A673 (cell line): Measurements from ENCODE around the gene LAP3. TPM values are rescaled to one million over a fixed set of nuclear protein-coding genes. Genes with fewer than 3 reads are reported as not detected.
"Not testable (repeated sequence)": the region's sequence is repeated elsewhere in the genome, so short reads cannot be mapped to it uniquely, and the experiment has no call there.

Experiments used
- BruUV-seq: library from RNA; stranded (reverse); fragments of 400-500 nt; replicated peaks from 2 replicates; lab custom pipeline; 2021; lab: Mats Ljungman, UMichigan
- CTCF ChIA-PET: fragments of 300-600 bp; sonication (Branson Sonifier 250); formaldehyde crosslinking; loops from one replicate; lab custom pipeline; 2022; ENCODE audit warnings: antibody characterized with exemption; lab: Charles Lee
- POLR2A ChIA-PET: fragments of 300-600 bp; sonication (Branson Sonifier 250); formaldehyde crosslinking; loops from one replicate; lab custom pipeline; 2022; ENCODE audit warnings: antibody characterized with exemption; ENCODE audit not compliant: low non-redundant PET; lab: Charles Lee
- DNase-seq: peaks from one replicate; pipeline ENCODE4 v3.0.0-alpha.2; 2015; ENCODE audit warnings: low spot score
- H3K27ac ChIP-seq: fragments of 200-600 bp; sonication (generic); 2 replicates; pipeline ENCODE4 v1.5.1; 2016; ENCODE audit warnings: mixed run types, low read depth, mild to moderate bottlenecking, mixed read lengths, antibody characterized with exemption, low read length; ENCODE audit not compliant: poor library complexity, severe bottlenecking
- H3K27me3 ChIP-seq: fragments of 200-600 bp; sonication (generic); replicated peaks from 2 replicates; pipeline ENCODE4 v1.6.1; 2017; ENCODE audit warnings: mixed run types, low read depth, mild to moderate bottlenecking, mixed read lengths, antibody characterized with exemption, low read length; ENCODE audit not compliant: insufficient read depth, poor library complexity
- H3K36me3 ChIP-seq: fragments of 200-600 bp; sonication (generic); 2 replicates; pipeline ENCODE4 v1.6.1; 2016; ENCODE audit warnings: mixed run types, mild to moderate bottlenecking, mixed read lengths, antibody characterized with exemption, low read length; ENCODE audit not compliant: insufficient read depth, poor library complexity, severe bottlenecking
- H3K4me1 ChIP-seq: fragments of 200-600 bp; sonication (generic); 2 replicates; pipeline ENCODE4 v1.6.1; 2017; ENCODE audit warnings: mixed run types, mild to moderate bottlenecking, mixed read lengths, antibody characterized with exemption, low read length; ENCODE audit not compliant: insufficient read depth, poor library complexity, severe bottlenecking
- H3K4me3 ChIP-seq: fragments of 200-600 bp; sonication (generic); 2 replicates; pipeline ENCODE4 v1.5.1; 2016; ENCODE audit warnings: low read depth, mixed run types, mild to moderate bottlenecking, mixed read lengths, low read length; ENCODE audit not compliant: poor library complexity, severe bottlenecking
- H3K9me3 ChIP-seq: fragments of 200-600 bp; sonication (generic); 2 replicates; pipeline ENCODE4 v1.6.1; 2016; ENCODE audit warnings: mixed run types, low read depth, mild to moderate bottlenecking, mixed read lengths, antibody characterized with exemption, low read length; ENCODE audit not compliant: poor library complexity, severe bottlenecking
- EZH2 ChIP-seq: fragments of 200-600 bp; sonication (generic); IDR thresholded peaks from 2 replicates; pipeline ENCODE4 v1.6.1; 2017; ENCODE audit warnings: borderline replicate concordance, low read depth, mild to moderate bottlenecking, mixed read lengths, antibody characterized with exemption, low read length; ENCODE audit not compliant: poor library complexity, severe bottlenecking
- intact Hi-C: fragments of 100-400 bp; cut with micrococcal nuclease; formaldehyde crosslinking; loops from one replicate; pipeline ENCODE4 v1.10.0; 2022; ENCODE audit not compliant: unreplicated experiment
- total RNA-seq: library from RNA; stranded (reverse); gene quantifications from 2 replicates; pipeline ENCODE4 v1.2.3, GENCODE V29; 2021
- TF ChIP-seq, protein P1 (sequence below): fragments of 300-800, 200-600 bp; sonication (generic); conservative IDR thresholded peaks from 2 replicates; pipeline ENCODE4 v1.5.1; 2017; ENCODE audit warnings: low read depth, mild to moderate bottlenecking, antibody characterized with exemption, low read length, moderate library complexity, mixed read lengths

The LAP3 gene
- total RNA-seq, 1 experiment from 2014 or later, result 54.1 TPM

DNA sequence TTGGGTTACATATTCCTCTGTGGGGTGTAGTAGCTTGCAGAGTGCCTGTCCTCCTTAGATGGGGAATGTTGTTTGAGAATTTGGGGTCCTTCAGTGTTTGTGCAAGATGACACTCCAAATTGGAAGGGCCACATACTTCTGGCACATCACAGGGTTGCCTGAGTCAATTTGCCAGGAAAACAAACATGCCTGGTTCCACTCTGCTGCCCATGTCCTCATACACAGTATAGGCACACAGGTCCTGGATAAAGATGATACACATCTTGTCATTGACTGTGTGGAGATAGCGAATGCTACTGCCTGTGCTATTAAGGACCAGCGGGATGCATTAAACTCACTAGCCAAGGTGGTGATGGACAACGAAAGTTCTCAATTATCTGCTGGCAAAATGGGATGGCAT is 11.2 kb upstream of the LAP3 start:
- DNase-seq, result no peak
- H3K27me3 ChIP-seq, result no peaks in the 10 kb centered on the region
- H3K4me1 ChIP-seq, result no peaks in the 10 kb centered on the region
- H3K36me3 ChIP-seq, result no peaks in the 10 kb centered on the region
- ChIA-PET POLR2A (no interaction called here), CTCF (no interaction called here)
- TF ChIP-seq EZH2, result no peak
- TF ChIP-seq, protein P1, sequence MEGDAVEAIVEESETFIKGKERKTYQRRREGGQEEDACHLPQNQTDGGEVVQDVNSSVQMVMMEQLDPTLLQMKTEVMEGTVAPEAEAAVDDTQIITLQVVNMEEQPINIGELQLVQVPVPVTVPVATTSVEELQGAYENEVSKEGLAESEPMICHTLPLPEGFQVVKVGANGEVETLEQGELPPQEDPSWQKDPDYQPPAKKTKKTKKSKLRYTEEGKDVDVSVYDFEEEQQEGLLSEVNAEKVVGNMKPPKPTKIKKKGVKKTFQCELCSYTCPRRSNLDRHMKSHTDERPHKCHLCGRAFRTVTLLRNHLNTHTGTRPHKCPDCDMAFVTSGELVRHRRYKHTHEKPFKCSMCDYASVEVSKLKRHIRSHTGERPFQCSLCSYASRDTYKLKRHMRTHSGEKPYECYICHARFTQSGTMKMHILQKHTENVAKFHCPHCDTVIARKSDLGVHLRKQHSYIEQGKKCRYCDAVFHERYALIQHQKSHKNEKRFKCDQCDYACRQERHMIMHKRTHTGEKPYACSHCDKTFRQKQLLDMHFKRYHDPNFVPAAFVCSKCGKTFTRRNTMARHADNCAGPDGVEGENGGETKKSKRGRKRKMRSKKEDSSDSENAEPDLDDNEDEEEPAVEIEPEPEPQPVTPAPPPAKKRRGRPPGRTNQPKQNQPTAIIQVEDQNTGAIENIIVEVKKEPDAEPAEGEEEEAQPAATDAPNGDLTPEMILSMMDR, result no peak
- no peaks in the 10 kb centered on the region for H3K9me3 ChIP-seq
- no TSS peak for BruUV-seq
- no peak overlapping the region for H3K27ac ChIP-seq
- H3K4me3 ChIP-seq, result no peak overlapping the region
- intact Hi-C loops, result no loop called here

DNA sequence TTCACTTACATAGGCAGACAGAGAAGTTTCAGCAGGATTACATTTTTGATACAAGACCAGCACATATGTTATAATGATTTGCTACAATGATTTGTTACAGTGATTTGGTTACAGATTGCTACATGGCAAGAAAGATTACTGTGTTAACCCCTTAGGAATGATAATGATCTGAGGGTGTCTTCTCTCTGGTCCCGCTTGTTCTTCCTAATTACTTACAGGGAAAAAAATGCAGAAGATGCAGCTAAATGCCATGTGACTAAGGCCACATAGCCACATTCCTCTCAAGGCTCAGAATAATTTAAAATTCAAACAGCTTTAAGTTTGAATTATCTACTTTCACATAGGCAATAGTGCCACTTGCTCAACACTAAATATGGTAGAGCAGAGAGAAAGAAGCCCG is 9.7 kb upstream of the LAP3 start:
- H3K27me3 ChIP-seq, result no peaks in the 10 kb centered on the region
- H3K4me1 ChIP-seq, result no peaks in the 10 kb centered on the region
- no peak overlapping the region for H3K4me3 ChIP-seq
- H3K27ac ChIP-seq, result no peak overlapping the region
- no peaks in the 10 kb centered on the region for H3K36me3 ChIP-seq
- TF ChIP-seq, protein P1, result no peak
- no peak for TF ChIP-seq EZH2
- no peaks in the 10 kb centered on the region for H3K9me3 ChIP-seq
- ChIA-PET CTCF (interaction anchor here (0.8 kb wide), 1 partner anchor 18 kb away, joined by 4 read pairs; no protein-coding TSS in a partner anchor), POLR2A (no interaction called here)
- intact Hi-C loops, result no loop called here
- no TSS peak for BruUV-seq
- DNase-seq, result no peak

DNA sequence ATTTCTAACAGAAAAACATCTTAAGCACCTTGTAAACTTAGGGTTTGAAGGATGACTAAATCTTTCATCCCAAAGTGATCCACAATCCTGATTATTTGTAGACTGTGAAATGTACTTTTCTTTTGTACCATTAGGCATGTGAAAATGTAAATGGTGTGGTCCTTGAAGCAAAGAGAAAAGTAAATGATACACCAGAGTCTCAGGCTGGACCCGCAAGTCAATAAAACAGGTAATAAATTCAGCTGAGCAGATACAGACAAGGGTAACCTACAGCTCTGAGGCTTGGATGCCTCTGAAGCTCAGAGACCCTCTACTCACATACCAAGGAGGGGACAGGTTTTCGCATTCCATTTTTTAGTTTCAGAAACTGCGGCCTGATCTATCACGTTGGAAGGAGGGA is 2.8 kb upstream of the LAP3 start:
- CTCF ChIA-PET, result no interaction called here
- TF ChIP-seq EZH2, result no peak
- TF ChIP-seq, protein P1, result no peak
- intact Hi-C loops, result no loop called here
- no peak overlapping the region for H3K4me3 ChIP-seq
- no peaks in the 10 kb centered on the region for H3K4me1 ChIP-seq
- H3K36me3 ChIP-seq, result no peaks in the 10 kb centered on the region
- no peak for DNase-seq
- H3K27me3 ChIP-seq, result no peaks in the 10 kb centered on the region
- POLR2A ChIA-PET, result no interaction called here
- H3K27ac ChIP-seq, result no peak overlapping the region
- no TSS peak for BruUV-seq
- H3K9me3 ChIP-seq, result no peaks in the 10 kb centered on the region

DNA sequence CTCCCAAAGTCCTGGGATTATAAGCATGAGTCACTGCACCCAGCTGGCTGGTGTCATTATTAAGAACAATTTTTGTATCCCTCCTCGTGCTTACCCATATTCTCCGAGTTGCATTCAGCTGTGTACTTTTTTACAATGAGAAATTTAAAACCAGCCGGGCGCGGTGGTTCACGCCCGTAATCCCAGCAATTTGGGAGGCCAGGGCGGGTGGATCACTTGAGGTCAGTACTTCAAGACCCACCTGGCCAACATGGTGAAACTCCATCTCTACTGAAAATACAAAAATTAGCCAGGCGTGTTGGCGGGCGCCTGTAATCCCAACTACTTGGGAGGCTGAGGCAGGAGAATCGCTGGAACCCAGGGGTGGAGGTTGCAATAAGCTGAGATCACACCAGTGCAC is 1.8 kb upstream of the LAP3 start:
- POLR2A ChIA-PET, result interaction anchor here (0.9 kb wide), 1 partner anchor 12 kb away, joined by 7 read pairs; no protein-coding TSS in a partner anchor
- H3K36me3 ChIP-seq, BruUV-seq, CTCF ChIA-PET, H3K9me3 ChIP-seq, intact Hi-C loops, H3K27me3 ChIP-seq, H3K4me3 ChIP-seq, H3K4me1 ChIP-seq, DNase-seq, H3K27ac ChIP-seq: not testable (repeated sequence)
